SU-DHL-6 (cell line): ENCODE results near the gene CBL.

Experiments used
- CTCF ChIP-seq: fragments of 200-600 bp; sonication (generic); IDR thresholded peaks from one replicate; pipeline ENCODE4 v1.5.1; 2017; ENCODE audit warnings: antibody characterized with exemption, mild to moderate bottlenecking, low read length, moderate library complexity; ENCODE audit not compliant: insufficient read depth, poor library complexity, severe bottlenecking
- EZH2phosphoT487 ChIP-seq: fragments of 200-600 bp; sonication (generic), shearing (Covaris generic); conservative IDR thresholded peaks from 2 replicates; pipeline ENCODE4 v1.6.1; 2018; ENCODE audit warnings: mild to moderate bottlenecking, antibody characterized with exemption, low read length, moderate library complexity, mixed read lengths

GRCh38 chr11:119263352-119263940 is 57.3 kb downstream of the CBL start:
- TF ChIP-seq EZH2phosphoT487: no peak
- TF ChIP-seq CTCF: no peak
